Lung (tissue), 12 donors: ENCODE data around the gene MEN1. TPM values are rescaled to one million over a fixed set of nuclear protein-coding genes. Genes with fewer than 3 reads are reported as not detected.

ENCODE experiments used
- ATAC-seq: fragments of 200-7000 bp; cut with Tn5 transposase; one replicate; pipeline ENCODE4 v1.9.1; 2020; ENCODE audit warnings: moderate number of reproducible peaks; ENCODE audit not compliant: insufficient read depth, low FRiP score
- DNase-seq, 3 donors: peaks; one replicate each; pipeline ENCODE4 v3.0.0-alpha.2; 2013 to 2017
- H3K27ac ChIP-seq, 2 donors: one replicate each; pipeline ENCODE4 v1.5.1; 2013; ENCODE audit warnings: mild to moderate bottlenecking in 2 of 2, moderate library complexity in 2 of 2, control low read depth in 1 of 2, inconsistent platforms in 1 of 2, low read depth in 1 of 2, low read length in 1 of 2
- H3K27me3 ChIP-seq, 3 donors: one replicate each; pipeline ENCODE4 v1.5.1; 2013; ENCODE audit warnings: low read length in 2 of 3; ENCODE audit not compliant: control insufficient read depth in 3 of 3, insufficient read depth in 3 of 3
- H3K36me3 ChIP-seq, 4 donors: one replicate each; pipeline ENCODE4 v1.5.1; 2013; ENCODE audit warnings: low read length in 4 of 4, mild to moderate bottlenecking in 1 of 4, moderate library complexity in 1 of 4; ENCODE audit not compliant: control insufficient read depth in 4 of 4, insufficient read depth in 4 of 4
- H3K4me1 ChIP-seq, 5 donors: one replicate each; pipeline ENCODE4 v1.5.1; 2013; ENCODE audit warnings: low read length in 5 of 5, mild to moderate bottlenecking in 2 of 5, moderate library complexity in 1 of 5; ENCODE audit not compliant: control insufficient read depth in 5 of 5, insufficient read depth in 5 of 5
- H3K4me3 ChIP-seq: one replicate; pipeline ENCODE4 v1.5.1; 2013; ENCODE audit warnings: mild to moderate bottlenecking, control low read depth, moderate library complexity
- H3K9ac ChIP-seq, 2 donors: one replicate each; pipeline ENCODE4 v1.5.1; 2013; ENCODE audit warnings: low read length in 2 of 2, control low read depth in 1 of 2; ENCODE audit not compliant: insufficient read depth in 1 of 2
- H3K9me3 ChIP-seq, 4 donors: one replicate each; pipeline ENCODE4 v1.5.1; 2013; ENCODE audit warnings: low read length in 3 of 4, mild to moderate bottlenecking in 1 of 4, moderate library complexity in 1 of 4; ENCODE audit not compliant: control insufficient read depth in 4 of 4, insufficient read depth in 3 of 4
- WGBS, 2 donors: extraction: QIAGEN DNeasy Blood & Tissue Kit; methylation state at CpG; one replicate each; pipeline ENCODE4 v1.1.7; 2013; 5-methylcytosine and 5-hydroxymethylcytosine counted together
- polyA plus RNA-seq, 2 donors: library from polyadenylated mRNA; stranded (reverse); fragments of 200-250 nt; gene quantifications; one replicate each; pipeline ENCODE4 v1.2.1, GENCODE V29; 2013
- total RNA-seq, 2 donors: library from RNA; depleted of rRNA in 1 of 2; stranded (reverse); fragments of >200 nt in 1 of 2; gene quantifications; one replicate each; pipeline ENCODE4 v1.2.1, GENCODE V29; 2014 to 2021
- TF ChIP-seq, protein P1 (sequence below): IDR thresholded peaks from 2 replicates; pipeline ENCODE4 v1.5.1; 2012; ENCODE audit warnings: mild to moderate bottlenecking; ENCODE audit errors: control extremely low read depth, extremely low read depth
- donor health status: control.
- donor health status: control.
- donor health status: Bipolar disorder and iron deficiency.
- donor health status: healthy.
- donor health status: DM: yes; HTN: yes; CAD: no.

MEN1 gene
- total and polyA plus RNA-seq, 4 donors, result 15.0 to 24.9 (median 18.6) TPM

GRCh38 chr11:64754919-64755662, 55.3 kb downstream of the MEN1 start:
- H3K4me1 ChIP-seq, result peaks cover 0 to 10% (median 2%) of the 10 kb centered on the region in 5 donors
- H3K4me3 ChIP-seq, result no peak overlapping the region
- peaks cover 0 to 4% (median 1%) of the 10 kb centered on the region in 4 donors for H3K36me3 ChIP-seq
- no peak overlapping the region for H3K9ac ChIP-seq
- DNase-seq (no peak), ATAC-seq (no peak)
- TF ChIP-seq, protein P1, sequence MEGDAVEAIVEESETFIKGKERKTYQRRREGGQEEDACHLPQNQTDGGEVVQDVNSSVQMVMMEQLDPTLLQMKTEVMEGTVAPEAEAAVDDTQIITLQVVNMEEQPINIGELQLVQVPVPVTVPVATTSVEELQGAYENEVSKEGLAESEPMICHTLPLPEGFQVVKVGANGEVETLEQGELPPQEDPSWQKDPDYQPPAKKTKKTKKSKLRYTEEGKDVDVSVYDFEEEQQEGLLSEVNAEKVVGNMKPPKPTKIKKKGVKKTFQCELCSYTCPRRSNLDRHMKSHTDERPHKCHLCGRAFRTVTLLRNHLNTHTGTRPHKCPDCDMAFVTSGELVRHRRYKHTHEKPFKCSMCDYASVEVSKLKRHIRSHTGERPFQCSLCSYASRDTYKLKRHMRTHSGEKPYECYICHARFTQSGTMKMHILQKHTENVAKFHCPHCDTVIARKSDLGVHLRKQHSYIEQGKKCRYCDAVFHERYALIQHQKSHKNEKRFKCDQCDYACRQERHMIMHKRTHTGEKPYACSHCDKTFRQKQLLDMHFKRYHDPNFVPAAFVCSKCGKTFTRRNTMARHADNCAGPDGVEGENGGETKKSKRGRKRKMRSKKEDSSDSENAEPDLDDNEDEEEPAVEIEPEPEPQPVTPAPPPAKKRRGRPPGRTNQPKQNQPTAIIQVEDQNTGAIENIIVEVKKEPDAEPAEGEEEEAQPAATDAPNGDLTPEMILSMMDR, result no peak
- 93% methylated on average over 21 of the region's 21 CpGs for WGBS, 2 donors
- no peaks in the 10 kb centered on the region for H3K27me3 ChIP-seq
- no peak overlapping the region for H3K27ac ChIP-seq
- no peaks in the 10 kb centered on the region for H3K9me3 ChIP-seq

- ATAC-seq (no peak), DNase-seq (no peak)
- WGBS, 2 donors, result 90 to 94% methylated on average over 26 of the region's 26 CpGs
- Histone ChIP-seq H3K9ac (no peak overlapping the region), H3K4me3 (no peak overlapping the region), H3K27me3 (no peaks in the 10 kb centered on the region), H3K36me3 (peaks cover 0 to 4% (median 1%) of the 10 kb centered on the region in 4 donors), H3K27ac (no peak overlapping the region), H3K9me3 (no peaks in the 10 kb centered on the region), H3K4me1 (peaks cover 0 to 2% (median 0%) of the 10 kb centered on the region in 5 donors)
- TF ChIP-seq, protein P1, result no peak
Observed at GRCh38 chr11:64754124-64754918, 56.0 kb downstream of the MEN1 start.

Other genes with a start within 250 kb of the MEN1 start
- gene SLC22A12, start 219.3 kb downstream of the MEN1 start, total RNA-seq, result not detected
- not detected for gene SLC22A12, start 219.3 kb downstream of the MEN1 start, polyA plus RNA-seq
- 1 to 10 TPM; 1.7 to 6.6 TPM for gene NRXN2, start 87.4 kb downstream of the MEN1 start, total RNA-seq
- under 1 TPM; 0.39 to 0.56 TPM for gene NRXN2, start 87.4 kb downstream of the MEN1 start, polyA plus RNA-seq
- 10 to 100 TPM; 20.0 to 39.3 TPM for gene RASGRP2, start 66.4 kb downstream of the MEN1 start, total RNA-seq
- gene RASGRP2, start 66.4 kb downstream of the MEN1 start, polyA plus RNA-seq, result 10 to 100 TPM; 22.2 to 46.4 TPM
- gene PYGM, start 50.6 kb downstream of the MEN1 start, total RNA-seq, result 1 to 10 TPM; 3.7 to 3.8 TPM
- 1 to 10 TPM; 1.2 TPM for gene PYGM, start 50.6 kb downstream of the MEN1 start, polyA plus RNA-seq
- 100 to 1,000 TPM; 196 to 213 TPM for gene SF1, start 32.0 kb downstream of the MEN1 start, total RNA-seq
- gene SF1, start 32.0 kb downstream of the MEN1 start, polyA plus RNA-seq, result 10 to 100 TPM; 76.2 to 97.8 TPM
- 10 to 100 TPM; 23.3 to 41.8 TPM for gene MAP4K2, start 7.3 kb downstream of the MEN1 start, total RNA-seq
- gene MAP4K2, start 7.3 kb downstream of the MEN1 start, polyA plus RNA-seq, result 10 to 100 TPM; 15.0 to 24.3 TPM
- 10 to 100 TPM; 11.2 to 23.5 TPM for gene CDC42BPG, start 34.1 kb upstream of the MEN1 start, total RNA-seq
- 1 to 10 TPM; 7.1 to 10.0 TPM for gene CDC42BPG, start 34.1 kb upstream of the MEN1 start, polyA plus RNA-seq
- gene EHD1, start 68.1 kb upstream of the MEN1 start, total RNA-seq, result 100 to 1,000 TPM in 1 of 2 donors, 10 to 100 TPM in 1; 71.2 to 139 TPM
- gene EHD1, start 68.1 kb upstream of the MEN1 start, polyA plus RNA-seq, result 100 to 1,000 TPM in 1 of 2 donors, 10 to 100 TPM in 1; 42.1 to 144 TPM
- 10 to 100 TPM; 17.4 to 32.5 TPM for gene ATG2A, start 106.7 kb upstream of the MEN1 start, total RNA-seq
- 10 to 100 TPM; 19.1 to 22.9 TPM for gene ATG2A, start 106.7 kb upstream of the MEN1 start, polyA plus RNA-seq
- 10 to 100 TPM in 1 of 2 donors, 1 to 10 TPM in 1; 9.8 to 27.8 TPM for gene PPP2R5B, start 114.1 kb upstream of the MEN1 start, total RNA-seq
- gene PPP2R5B, start 114.1 kb upstream of the MEN1 start, polyA plus RNA-seq, result 10 to 100 TPM; 14.4 to 20.2 TPM
- not detected for gene GPHA2, start 125.3 kb upstream of the MEN1 start, total RNA-seq
- gene GPHA2, start 125.3 kb upstream of the MEN1 start, polyA plus RNA-seq, result under 1 TPM in 1 of 2 donors, not detected in 1; 0.19 TPM
- gene MAJIN, start 161.6 kb upstream of the MEN1 start, total RNA-seq, result under 1 TPM in 1 of 2 donors, not detected in 1; 0.55 TPM
- under 1 TPM; 0.24 to 0.39 TPM for gene MAJIN, start 161.6 kb upstream of the MEN1 start, polyA plus RNA-seq
- gene BATF2, start 186.4 kb upstream of the MEN1 start, total RNA-seq, result 1 to 10 TPM; 2.9 to 6.3 TPM
- 1 to 10 TPM; 3.7 to 7.4 TPM for gene BATF2, start 186.4 kb upstream of the MEN1 start, polyA plus RNA-seq
- 10 to 100 TPM; 37.4 to 95.4 TPM for gene ARL2, start 203.6 kb upstream of the MEN1 start, total RNA-seq
- gene ARL2, start 203.6 kb upstream of the MEN1 start, polyA plus RNA-seq, result 100 to 1,000 TPM in 1 of 2 donors, 10 to 100 TPM in 1; 92.5 to 127 TPM
- gene SNX15, start 216.9 kb upstream of the MEN1 start, total RNA-seq, result 10 to 100 TPM; 16.2 to 28.4 TPM
- 10 to 100 TPM; 18.4 to 19.4 TPM for gene SNX15, start 216.9 kb upstream of the MEN1 start, polyA plus RNA-seq
- 10 to 100 TPM in 1 of 2 donors, 1 to 10 TPM in 1; 5.1 to 17.6 TPM for gene SAC3D1, start 230.7 kb upstream of the MEN1 start, total RNA-seq
- 10 to 100 TPM; 12.7 to 15.9 TPM for gene SAC3D1, start 230.7 kb upstream of the MEN1 start, polyA plus RNA-seq
- 10 to 100 TPM; 12.4 to 22.0 TPM for gene NAALADL1, start 248.0 kb upstream of the MEN1 start, total RNA-seq
- gene NAALADL1, start 248.0 kb upstream of the MEN1 start, polyA plus RNA-seq, result 10 to 100 TPM in 1 of 2 donors, 1 to 10 TPM in 1; 7.4 to 14.0 TPM